Mucosa of rectum (tissue), 2 donors: Measurements from ENCODE around the gene GDPD5.

Experiments used
- H3K27ac ChIP-seq, 2 donors: one replicate each; pipeline ENCODE4 v1.7.0; 2013; ENCODE audit warnings: inconsistent platforms in 2 of 2, low read depth in 2 of 2, low read length in 2 of 2
- H3K27me3 ChIP-seq, 2 donors: one replicate each; pipeline ENCODE4 v1.7.0; 2013; ENCODE audit warnings: low read length in 2 of 2; ENCODE audit not compliant: control insufficient read depth in 2 of 2, insufficient read depth in 2 of 2
- H3K36me3 ChIP-seq, 2 donors: one replicate each; pipeline ENCODE4 v1.7.0; 2013; ENCODE audit warnings: low read length in 2 of 2; ENCODE audit not compliant: control insufficient read depth in 2 of 2, insufficient read depth in 2 of 2
- H3K4me1 ChIP-seq, 2 donors: one replicate each; pipeline ENCODE4 v1.7.0; 2013; ENCODE audit warnings: low read length in 2 of 2, mild to moderate bottlenecking in 1 of 2; ENCODE audit not compliant: control insufficient read depth in 2 of 2, insufficient read depth in 2 of 2
- H3K4me3 ChIP-seq, 2 donors: one replicate each; pipeline ENCODE4 v1.7.0; 2013; ENCODE audit warnings: low read length in 2 of 2
- H3K9ac ChIP-seq, 2 donors: one replicate each; pipeline ENCODE4 v1.7.0; 2013; ENCODE audit warnings: low read length in 2 of 2, low read depth in 1 of 2, mild to moderate bottlenecking in 1 of 2
- H3K9me3 ChIP-seq, 2 donors: one replicate each; pipeline ENCODE4 v1.7.0; 2013; ENCODE audit warnings: low read length in 2 of 2; ENCODE audit not compliant: control insufficient read depth in 2 of 2
- donor health status: healthy.
- donor health status: Normal muscosa, but diverticular disease.

GDPD5 gene

DNA sequence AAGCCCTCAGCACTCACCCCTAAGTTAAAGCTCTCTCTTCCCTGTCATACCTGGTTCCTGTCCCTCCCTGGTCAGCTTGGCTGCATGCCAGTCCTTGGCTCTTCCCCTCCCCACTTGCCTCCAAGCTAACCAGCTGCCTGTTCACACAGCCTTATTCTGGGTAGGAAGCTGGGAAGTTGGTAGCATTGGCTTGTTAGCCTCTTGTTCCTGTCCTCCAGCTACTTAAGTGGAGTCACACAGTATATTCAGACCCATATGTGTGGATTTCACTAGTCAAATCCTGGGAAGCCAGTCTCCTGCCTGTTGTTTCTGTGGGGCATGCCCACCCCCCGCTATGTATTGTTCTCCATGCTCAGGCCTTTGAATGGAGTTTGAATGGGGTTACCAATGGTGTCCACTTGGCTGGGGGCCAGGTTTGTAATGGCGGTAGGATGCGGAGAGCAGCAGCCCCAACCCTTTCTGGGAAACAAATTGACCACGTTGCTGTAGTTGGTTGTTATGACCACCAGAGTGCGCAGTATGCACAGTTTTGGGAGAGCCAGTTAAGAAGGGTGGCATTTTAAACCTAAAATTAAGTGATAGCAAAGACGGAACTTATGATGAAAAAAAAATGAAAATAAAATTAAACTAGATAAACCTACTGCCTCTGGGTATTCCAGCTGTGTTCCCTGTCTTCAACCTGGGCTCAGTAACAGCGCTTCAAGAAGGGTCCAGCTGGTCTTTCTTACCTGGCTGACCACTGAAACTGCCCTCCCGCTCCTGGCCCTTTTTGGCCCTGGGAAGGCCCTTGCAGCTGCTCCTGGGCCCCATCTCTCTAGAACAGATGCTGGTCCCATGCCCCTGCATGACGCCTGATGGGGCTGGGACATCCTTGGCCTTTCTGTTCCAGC is 137.1 kb downstream of the GDPD5 start:
- Histone ChIP-seq H3K4me1 (peaks cover 15 to 22% of the 10 kb centered on the region in 2 donors), H3K4me3 (peak overlapping the region in 1 of 2 donors; percentile 37), H3K9ac (peak overlapping the region; percentile 13 to 24), H3K27me3 (no peaks in the 10 kb centered on the region), H3K36me3 (no peaks in the 10 kb centered on the region), H3K9me3 (no peaks in the 10 kb centered on the region), H3K27ac (peak overlapping the region; percentile 51 to 65)

DNA sequence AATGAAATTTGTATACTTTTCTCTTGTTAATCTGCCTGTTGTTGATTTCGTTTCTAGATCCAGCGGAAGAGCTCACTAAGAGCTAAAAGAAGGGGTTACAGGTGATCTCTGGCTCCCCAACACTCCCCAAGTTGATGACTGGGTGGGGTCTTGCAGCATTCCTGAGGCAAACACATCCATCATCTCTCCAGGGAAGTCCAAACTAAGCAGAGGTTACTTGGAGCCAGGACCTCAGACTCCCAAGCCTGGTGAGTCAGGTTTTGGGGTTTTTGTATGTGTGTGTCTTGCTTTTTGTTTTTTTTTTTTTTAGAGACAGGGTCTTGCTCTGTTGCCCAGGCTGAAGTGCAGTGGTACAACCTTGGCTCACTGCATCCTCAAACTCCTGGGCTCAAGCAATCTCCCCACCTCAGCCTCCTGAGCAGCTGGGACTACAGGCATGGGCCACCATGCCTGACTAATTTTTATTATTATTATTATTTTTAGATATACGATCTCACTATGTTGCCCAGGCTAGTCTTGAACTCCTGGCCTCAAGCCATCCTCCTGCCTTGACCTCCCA is 137.9 kb downstream of the GDPD5 start:
- H3K27ac ChIP-seq: peak overlapping the region; percentile 29 to 74

DNA sequence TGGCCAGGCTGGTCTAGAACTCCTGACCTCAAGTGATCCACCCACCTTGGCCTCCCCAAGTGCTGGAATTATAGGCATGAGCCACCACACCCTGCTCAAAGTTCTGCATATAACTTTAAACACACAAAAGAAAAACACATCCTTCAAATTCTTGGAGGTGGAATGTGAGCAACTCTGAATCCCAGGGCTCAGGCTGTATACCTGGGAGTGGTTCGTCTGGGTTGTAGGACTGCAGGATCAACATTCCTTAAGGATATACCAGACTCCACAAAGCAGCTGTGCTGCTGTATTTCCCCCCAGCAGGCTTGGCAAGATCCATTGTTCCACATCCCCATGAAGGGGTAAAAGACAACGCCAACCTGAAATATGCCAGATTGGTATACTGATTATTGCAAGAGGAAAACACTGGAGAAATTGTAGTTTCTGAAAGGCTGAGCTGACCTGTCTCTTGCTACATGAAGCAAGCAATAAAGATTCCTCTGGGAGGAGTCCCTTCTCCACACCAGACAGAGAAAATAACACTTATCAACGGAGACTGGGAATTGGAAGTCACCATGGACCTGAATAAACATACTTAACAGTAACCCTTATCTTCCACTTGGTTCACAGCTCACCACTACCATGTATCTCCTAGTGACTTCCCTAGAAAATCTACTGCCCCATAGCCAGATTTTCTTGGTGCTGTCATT is 138.7 kb downstream of the GDPD5 start:
- H3K36me3 ChIP-seq: no peaks in the 10 kb centered on the region
- H3K4me3 ChIP-seq: no peak overlapping the region
- H3K27me3 ChIP-seq: no peaks in the 10 kb centered on the region
- peaks cover 15 to 22% of the 10 kb centered on the region in 2 donors for H3K4me1 ChIP-seq
- no peaks in the 10 kb centered on the region for H3K9me3 ChIP-seq
- peak overlapping the region; percentile 29 to 74 for H3K27ac ChIP-seq
- no peak overlapping the region for H3K9ac ChIP-seq

More for the DNA sequence above, 137.9 kb downstream of the GDPD5 start:
- H3K36me3 ChIP-seq: no peaks in the 10 kb centered on the region
- H3K9ac ChIP-seq: no peak overlapping the region
- no peaks in the 10 kb centered on the region for H3K9me3 ChIP-seq
- no peaks in the 10 kb centered on the region for H3K27me3 ChIP-seq
- peak overlapping the region in 1 of 2 donors; percentile 37 for H3K4me3 ChIP-seq
- H3K4me1 ChIP-seq: peaks cover 15 to 22% of the 10 kb centered on the region in 2 donors
